GM19324 (cell line): ENCODE data around the gene USP15.
A peak's percentile ranks its signal among the peaks of the same experiment; 100 is the strongest.

Experiments used
- ATAC-seq: cut with Tn5 transposase; IDR thresholded peaks from one replicate; pipeline ENCODE4 v1.9.1; 2021; ENCODE audit warnings: mild to moderate bottlenecking, moderate library complexity; ENCODE audit not compliant: unreplicated experiment, low FRiP score

The USP15 gene

DNA sequence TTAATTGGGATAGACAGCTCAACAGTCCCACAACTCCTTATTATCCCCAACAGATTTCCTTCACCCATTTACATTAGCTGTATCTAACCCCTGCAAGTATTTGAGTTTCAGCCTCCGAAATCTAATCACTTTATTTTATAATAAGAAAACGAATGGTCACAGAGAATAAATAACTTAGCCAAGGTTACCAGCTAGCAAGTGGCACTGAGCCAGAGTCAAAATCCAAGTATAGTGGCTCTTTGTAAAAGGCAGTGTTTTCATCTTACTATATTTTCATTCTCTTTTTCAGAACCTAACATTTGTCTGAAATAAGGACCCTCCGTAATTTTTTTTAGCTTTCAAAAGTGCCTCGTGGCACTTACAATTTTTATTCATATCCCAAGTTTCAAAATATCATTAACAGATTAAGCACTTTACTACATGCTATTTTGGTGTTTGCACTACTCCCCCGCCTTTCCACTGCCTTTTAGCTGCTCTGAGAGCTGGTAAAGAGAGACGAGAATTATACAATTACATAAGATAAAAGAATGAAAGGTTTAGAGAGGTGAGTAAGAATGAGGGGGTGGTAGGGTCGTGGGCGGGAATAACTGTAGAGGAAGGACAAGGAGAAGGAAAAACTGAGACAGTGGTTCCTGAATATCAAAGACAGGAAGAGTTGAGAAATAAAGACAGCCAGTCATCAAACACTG is 3.7 kb upstream of the USP15 start:
- no peak for ATAC-seq

DNA sequence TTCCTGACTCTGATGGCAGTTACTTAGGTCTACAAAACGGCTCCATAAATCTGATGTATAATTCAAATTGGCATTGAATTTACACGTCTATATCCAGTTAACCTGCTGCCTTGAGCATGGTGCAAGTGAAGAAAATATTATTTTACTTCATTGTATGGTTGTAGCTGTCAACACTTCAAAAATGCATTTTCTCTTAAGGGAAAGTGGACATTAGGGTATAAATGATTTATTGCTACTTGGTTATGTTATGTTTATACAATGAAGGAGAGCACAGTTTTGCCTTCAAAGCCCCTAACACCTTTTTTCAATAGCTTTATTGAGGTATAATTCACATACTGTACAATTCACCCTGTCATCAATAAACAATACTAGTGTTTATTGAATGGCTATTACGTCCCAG is 2.0 kb upstream of the USP15 start:
- no peak for ATAC-seq

DNA sequence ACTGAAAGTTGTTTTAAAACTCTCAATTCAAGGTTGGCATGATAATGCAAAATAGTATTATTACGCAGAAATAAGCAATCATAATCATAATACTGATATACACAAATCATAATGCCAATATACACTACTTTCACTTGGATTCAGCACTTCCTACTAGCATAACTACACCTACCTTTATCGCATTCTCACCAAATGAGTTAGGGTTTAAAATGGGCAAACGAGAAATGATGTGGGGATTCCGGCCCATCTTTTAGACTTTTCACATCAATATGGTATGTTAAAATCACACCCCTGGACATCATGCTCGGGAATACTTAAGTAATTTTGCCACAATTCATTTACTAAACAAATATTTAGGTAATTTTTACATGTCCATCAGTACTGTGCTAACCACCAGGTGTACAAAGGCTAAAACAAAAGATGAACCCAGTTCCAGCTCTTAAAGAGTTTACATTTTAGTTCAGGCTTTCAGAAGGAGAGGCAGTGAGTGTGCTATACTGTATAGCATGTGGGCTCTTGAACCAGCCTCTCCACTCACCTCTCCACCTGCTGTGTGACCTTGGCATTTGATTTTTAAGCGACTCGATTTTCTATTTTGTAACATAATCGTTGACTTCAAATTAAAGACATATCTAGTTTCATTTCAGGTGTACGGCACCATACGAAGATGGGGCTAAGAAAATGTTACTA is 1.1 kb upstream of the USP15 start:
- no peak for ATAC-seq

DNA sequence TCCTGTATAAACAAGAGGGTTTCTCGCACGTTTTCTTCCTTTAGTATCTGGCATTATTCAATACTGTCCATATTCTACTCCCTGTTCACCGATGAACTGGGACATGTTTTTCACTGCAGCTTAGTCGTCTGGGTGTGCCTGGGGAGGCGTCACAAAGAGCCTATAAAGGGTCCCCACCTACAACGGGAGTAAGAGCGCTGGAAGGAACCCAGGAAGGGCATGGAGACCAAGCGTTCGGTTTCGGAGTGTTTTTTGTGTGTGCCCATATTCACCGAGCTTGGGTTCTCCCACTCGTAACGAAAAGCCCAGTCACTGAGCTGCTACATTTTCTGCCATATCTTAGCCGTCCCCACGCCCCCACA is 592 bp upstream of the USP15 start:
- ATAC-seq = peak; percentile 12

DNA sequence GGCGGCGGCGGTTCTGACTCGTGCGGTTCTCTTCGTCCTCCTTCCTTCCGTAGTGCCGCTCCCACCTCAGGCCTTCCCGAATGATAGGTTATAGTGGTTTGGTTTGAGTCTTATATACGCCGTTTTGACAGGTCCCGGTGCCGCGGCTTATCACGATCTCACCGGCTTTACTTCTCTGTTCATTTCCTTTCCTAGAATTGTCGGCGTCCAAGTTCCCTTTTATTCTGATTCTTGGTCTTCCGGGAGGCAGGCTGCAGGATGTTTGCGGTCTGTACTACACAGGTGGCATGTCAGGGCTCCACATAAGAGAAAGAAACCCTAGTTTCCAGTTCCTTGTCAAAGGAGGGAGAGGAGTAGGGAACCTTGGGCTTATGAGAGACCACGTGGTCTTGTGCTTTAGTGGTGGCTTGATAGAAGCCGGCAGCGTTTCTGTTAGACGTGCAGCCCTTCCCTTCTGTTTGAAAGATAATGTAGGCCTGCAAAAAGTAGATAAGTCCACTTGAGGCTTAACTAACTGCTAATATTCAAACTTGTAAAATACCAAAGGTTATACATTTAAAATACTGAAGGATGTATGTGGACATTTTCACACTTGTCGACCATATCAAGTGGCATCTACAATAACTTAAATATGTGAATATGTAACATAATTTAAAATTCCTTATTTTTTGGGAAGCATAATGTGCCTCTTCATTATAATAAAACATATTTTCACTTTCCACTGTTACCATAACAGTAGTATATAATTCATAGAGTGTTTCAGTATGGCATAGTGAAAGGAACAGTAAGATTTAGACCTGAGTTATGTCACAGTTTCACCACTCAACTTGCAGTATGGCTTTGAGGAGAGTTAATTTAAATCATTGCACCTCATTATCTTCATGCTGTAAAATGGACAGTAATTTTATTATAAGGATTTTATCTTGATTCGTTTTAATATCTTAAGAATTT is 804 bp downstream of the USP15 start:
- peak; percentile 43 for ATAC-seq

DNA sequence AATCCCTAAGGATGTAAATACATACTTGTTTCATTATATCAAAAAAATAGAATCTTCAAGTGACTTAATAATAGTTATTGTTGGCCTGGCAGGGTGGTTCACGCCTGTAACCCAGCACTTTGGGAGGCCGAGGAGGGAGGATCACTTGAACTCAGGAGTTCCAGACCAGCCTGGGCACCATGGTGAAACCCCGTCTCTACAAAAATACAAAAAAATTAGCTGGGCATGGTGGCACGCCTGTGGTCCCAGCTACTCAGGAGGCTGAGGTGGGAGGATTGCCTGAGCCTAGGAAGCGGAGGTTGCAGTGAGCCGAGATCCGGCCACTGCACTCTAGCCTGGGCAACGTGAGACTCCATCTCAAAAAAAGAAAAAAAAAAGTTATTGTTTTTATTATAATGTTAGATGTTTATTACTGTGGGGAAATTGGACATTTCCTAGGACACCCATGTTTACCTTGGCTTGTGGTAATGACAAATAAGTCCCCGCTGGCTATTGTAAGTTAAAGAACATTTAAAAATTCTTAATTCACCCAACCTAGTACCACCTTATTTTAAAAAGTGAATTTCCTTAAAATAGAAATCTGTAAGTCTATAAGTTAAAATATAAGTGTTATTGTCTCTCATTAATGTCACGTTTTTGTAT is 1.8 kb downstream of the USP15 start:
- no peak for ATAC-seq

DNA sequence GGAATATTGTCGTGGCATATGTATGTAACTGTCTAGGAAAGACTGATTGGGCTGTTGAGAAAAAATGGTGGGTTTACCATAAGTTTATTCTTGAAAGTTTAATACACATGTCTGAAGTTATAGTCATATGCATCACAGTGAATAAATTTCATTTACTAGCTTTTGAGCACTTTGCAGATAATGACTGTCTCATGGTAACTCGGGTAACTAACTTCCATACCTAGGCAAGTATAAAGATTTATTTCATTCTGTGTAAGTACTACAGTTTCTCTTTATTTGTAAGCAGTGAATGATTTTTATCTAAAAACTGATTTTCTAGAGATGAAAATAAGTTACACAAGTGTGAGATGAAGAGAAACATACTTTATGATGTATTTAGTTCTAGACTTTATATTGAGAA is 3.0 kb downstream of the USP15 start:
- ATAC-seq = no peak

DNA sequence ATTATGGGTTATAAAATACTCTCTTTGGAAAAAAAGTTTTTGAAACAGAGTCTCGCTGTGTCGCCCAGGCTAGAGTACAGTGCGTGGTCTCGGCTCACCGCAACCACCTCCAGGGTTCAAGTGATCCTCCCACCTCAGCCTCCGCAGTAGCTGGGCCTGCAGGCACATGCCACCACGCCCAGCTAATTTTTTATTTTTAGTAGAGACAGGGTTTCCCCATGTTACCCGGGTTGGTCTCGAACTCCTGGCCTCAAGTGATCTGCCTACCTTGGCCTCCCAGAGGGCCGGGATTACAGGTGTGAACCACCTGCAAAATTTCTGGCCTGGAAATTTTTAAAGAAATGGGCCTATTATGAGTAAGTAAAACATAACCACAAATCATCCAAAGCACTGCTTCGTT is 3.8 kb downstream of the USP15 start:
- ATAC-seq = no peak

DNA sequence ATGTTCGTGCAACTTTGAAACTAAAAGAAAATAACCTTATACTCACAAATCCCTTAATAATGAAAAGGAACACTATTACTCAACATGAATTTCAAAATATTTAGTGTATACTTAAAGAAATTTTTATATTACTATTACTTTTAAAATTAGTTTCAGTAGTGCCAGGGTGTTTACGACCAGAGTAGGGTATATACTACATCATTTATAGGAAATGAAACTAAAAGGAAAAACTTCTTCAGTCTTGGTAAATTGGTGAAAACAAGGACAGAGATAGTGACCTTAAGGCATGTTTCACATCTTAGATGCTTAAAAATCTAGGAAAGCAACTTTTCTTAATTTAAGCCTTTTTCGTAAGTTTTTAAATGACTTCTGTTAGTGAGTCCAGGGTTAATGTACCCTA is 4.5 kb downstream of the USP15 start:
- ATAC-seq = no peak

DNA sequence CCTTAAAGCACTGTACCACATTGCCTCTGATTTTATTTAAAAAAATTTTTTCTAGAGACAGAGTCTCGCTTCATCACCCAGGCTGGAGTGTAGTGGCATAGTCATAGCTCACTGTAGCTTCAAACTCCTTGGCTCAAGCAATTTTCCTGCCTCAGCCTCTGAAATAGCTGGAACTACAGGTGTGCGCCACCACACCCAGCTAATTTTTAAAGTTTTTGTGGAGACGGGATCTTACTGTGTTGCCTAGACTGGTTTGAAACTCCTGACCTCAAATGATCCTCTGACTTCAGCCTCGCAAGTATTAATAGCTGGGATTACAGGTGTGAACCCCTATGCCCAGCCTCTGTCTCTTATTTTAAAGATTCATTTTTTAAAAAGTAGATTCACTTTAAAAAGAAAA is 5.3 kb downstream of the USP15 start:
- no peak for ATAC-seq

DNA sequence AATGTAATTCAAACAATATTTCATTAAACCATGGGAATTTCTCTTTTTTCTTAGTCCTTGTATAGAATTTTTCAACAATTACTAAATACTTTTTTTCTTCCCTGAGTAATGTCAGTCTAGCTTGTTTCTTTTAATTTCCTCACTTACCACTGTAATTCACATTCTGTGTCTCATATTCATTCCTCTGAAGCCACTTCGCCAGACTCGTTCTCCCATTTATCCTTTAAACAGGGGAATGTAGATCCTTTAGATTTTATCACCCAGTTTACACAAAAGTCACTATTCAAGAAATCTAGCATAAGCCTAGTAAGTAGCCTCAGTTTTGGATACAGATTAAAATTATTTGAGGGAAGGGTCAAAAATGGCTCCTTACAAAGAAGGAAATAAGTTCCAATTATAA is 6.8 kb downstream of the USP15 start:
- no peak for ATAC-seq

DNA sequence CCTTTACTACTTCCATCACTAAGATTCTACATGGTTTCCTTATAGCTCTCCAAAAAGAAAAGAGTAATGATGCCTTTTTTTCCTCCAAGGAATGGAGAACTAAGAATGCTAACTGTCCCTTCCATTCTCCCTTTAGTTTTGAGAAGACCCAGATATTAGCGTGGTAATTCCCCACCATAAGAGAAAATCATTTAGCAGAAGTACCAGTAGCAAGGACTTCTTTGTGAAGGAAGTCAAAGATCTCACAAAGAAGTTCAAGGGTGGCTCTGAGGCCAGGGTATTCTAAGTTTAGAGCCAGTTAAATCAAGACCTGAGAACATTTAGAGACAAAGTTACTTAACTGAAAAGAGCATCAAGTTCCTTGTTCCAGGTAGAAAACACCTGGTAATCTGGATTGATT is 7.3 kb downstream of the USP15 start:
- peak; percentile 41 for ATAC-seq

DNA sequence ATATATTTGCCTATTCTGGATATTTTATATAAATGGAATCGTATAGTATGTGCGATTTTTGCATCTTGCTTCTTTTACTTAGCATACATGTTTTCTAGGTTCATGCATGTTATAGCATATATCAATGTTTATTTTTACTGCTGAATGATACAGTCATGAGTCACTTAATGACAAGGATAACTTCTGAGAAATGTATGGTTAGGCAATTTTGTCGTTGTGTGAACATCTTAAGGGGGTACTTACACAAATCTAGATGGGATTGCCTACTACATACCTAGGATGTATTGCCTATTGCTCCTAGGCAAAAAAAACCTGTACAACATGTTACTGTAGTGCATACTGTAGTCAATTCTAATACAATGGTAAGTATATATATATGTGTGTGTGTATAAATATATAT is 8.8 kb downstream of the USP15 start:
- no peak for ATAC-seq

DNA sequence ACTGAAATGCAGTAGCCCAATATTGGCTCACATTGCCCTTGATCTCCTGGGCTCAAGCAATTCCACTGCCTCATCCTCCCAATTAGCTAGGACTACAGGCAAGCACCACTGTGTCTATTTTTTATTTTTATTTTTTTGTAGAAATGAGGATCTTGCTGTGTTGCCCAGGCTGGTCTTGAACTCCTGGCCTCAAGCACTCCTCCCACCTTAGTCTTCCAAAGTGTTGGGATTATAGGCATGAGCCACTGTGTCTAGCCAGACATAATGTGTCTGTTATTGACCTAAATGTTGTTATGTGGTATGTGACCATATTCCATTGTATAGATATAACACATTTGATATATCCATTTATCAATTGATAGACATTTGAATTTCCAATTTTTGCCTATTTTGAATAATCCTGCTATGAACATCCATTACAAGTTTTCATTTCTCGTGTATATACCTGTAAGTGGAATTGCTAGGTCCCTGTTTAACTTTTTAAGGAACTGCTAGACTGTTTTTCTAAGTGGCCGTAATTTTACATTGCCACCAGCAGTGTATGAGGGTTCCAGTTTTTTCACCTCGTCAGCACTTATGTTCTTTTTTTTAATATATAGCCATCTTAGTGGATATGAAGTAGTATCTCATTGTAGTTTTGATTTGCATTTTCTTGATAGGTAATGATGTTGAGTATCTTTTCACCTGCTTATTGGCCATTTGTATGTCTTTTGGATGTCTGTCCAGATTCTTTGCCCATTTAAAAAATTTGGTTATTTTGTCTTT is 9.4 kb downstream of the USP15 start:
- no peak for ATAC-seq

DNA sequence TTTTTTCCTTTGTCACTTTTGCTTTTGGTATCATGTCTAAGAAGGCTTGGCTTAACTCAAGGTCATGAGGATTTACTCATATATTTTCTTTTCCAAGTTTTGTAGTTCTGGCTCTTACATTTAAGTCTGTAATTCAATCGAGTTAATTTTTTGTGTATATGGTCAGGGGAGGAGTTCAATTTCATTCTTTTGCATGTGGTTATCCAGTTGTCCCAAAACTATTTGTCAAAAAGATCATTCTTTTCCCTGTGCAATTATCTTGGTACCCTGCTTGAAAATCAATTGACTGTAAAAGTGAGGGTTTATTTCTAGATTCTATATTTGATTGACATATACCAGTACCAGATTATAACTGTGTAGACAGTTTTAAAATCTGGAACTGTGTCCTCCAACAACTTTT is 10.2 kb downstream of the USP15 start:
- no peak for ATAC-seq

DNA sequence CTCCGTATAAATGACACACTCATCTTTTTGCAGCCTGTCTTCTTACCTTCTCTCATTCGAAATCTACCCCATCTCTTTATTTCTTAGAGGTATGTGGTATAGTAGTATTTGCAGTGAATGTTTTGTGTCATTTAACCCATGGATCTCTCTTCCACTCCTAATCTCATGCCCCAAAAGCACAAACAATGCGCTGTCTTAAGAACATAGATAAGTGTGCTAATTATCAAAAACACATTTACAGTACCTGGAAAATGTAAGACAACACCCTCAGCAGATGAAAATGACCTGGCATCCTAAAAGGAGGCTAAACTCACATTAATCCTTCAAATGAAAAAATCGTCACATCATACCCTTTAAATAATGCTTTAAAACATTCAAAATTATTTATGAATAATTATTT is 10.7 kb downstream of the USP15 start:
- ATAC-seq = no peak

DNA sequence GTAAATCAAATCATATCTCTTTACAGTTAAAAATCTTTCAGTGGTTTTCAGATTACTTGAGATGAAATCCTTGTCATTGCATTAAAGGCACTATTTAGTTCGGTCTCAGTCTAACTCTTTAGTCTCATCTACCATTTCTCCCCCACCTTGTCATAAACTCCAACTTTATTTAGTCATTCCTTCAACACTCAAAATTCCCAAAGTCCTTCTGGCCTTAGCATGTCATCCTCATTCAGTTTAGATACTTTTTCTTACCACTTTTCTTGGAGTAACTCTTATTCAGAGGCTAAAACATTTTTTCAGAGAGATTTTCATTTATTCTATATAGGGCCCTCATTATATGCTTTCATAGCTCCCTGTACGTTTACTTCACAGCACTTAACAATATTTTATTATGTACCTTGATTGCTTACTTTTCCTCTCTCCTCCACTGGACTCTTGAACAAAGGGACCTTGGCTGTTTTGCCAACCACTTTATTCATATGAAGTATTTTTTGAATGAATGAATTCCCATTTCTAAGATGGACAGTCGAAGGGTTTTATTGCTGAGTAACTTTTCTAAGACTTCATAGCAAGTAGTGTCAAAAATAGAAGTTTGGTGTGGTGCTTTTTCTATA is 12.8 kb downstream of the USP15 start:
- ATAC-seq = no peak

DNA sequence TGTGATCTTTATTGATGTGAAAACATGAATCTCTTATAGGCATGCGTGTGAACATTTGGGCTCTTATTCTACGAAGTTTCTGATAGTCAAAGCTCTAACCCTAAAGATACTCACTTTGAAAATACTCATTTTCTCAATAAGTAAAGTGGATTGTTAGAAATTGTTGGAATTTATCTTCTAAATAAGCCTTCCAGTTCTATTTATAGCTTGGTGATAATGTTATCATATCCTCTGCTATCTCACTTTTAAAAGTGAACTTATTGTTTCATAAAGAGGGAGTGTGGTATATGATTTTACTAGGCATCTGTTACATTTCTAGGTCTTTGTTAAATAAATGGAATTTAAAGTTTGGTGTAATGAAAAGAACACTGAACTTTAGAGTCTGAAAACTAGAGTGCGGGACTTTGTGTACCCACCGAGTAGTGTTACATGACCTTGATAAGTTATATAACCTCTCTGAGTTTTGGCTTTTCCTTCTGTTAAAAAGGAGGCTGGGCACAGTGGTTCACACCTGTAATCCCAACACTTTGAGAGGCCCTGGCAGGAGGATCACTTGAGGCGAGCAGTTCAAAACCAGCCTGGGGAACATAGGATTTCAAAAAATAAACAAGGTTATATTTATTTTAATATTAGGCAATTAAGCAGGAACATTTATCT is 13.6 kb downstream of the USP15 start:
- ATAC-seq = no peak

DNA sequence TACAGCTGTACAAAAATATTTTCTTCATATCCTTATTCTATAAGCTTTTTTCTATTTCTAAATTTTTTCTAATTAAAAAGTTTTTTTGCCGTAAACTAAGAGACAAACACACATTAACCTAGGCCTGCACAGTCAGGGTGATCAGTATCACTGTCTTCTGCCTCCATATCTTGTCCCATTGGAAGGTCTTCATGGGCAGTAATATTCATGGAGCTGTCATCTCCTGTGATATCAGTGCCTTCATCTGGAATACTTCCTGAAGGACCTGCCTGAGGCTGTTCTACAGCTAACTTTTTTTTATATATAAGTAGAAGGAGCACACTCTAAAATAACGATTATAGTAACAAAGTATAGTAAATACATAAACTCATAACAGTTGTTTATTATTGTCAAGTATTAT is 17.8 kb downstream of the USP15 start:
- no peak for ATAC-seq
